BJ (cell line): Measurements from ENCODE around the gene BAD. TPM values are rescaled to one million over a fixed set of nuclear protein-coding genes. Genes with fewer than 3 reads are reported as not detected.

Experiments
- CTCF ChIA-PET: fragments of 350-600 bp; formaldehyde crosslinking; extraction: SDS; loops from one replicate; lab custom pipeline; 2021; ENCODE audit warnings: antibody characterized with exemption, inconsistent platforms; lab: Yijun Ruan, JAX
- POLR2A ChIA-PET: fragments of 300-600 bp; sonication (Branson Sonifier 250); formaldehyde crosslinking; extraction: SDS; loops from one replicate; lab custom pipeline; 2021; ENCODE audit warnings: antibody characterized with exemption; lab: Charles Lee
- DNase-seq: peaks from one replicate; pipeline ENCODE4 v3.0.0-alpha.2; 2011; ENCODE audit warnings: low read depth
- H3K27me3 ChIP-seq: 2 replicates; pipeline ENCODE4 v1.6.0; 2011; ENCODE audit warnings: low read length; ENCODE audit not compliant: control insufficient read depth, insufficient read depth
- H3K36me3 ChIP-seq: 2 replicates; pipeline ENCODE4 v1.5.1; 2011; ENCODE audit warnings: low read length; ENCODE audit not compliant: control insufficient read depth, insufficient read depth
- H3K4me3 ChIP-seq: 2 replicates; pipeline ENCODE4 v1.5.1; 2011; ENCODE audit warnings: low read depth, mild to moderate bottlenecking, control low read depth, low read length
- polyA plus RNA-seq: library from polyadenylated mRNA; depleted of rRNA; stranded (reverse); fragments of >200 nt; gene quantifications from 2 replicates; pipeline ENCODE4 v1.2.3, GENCODE V29; 2011
- TF ChIP-seq, protein P1 (sequence below): IDR thresholded peaks from 2 replicates; pipeline ENCODE4 v1.5.1; 2011; ENCODE audit warnings: low read depth, mild to moderate bottlenecking, control low read depth, inconsistent platforms, low read length, moderate library complexity; ENCODE audit not compliant: insufficient read depth

BAD gene
- polyA plus RNA-seq, 1 experiment, result 85.3 TPM

DNA sequence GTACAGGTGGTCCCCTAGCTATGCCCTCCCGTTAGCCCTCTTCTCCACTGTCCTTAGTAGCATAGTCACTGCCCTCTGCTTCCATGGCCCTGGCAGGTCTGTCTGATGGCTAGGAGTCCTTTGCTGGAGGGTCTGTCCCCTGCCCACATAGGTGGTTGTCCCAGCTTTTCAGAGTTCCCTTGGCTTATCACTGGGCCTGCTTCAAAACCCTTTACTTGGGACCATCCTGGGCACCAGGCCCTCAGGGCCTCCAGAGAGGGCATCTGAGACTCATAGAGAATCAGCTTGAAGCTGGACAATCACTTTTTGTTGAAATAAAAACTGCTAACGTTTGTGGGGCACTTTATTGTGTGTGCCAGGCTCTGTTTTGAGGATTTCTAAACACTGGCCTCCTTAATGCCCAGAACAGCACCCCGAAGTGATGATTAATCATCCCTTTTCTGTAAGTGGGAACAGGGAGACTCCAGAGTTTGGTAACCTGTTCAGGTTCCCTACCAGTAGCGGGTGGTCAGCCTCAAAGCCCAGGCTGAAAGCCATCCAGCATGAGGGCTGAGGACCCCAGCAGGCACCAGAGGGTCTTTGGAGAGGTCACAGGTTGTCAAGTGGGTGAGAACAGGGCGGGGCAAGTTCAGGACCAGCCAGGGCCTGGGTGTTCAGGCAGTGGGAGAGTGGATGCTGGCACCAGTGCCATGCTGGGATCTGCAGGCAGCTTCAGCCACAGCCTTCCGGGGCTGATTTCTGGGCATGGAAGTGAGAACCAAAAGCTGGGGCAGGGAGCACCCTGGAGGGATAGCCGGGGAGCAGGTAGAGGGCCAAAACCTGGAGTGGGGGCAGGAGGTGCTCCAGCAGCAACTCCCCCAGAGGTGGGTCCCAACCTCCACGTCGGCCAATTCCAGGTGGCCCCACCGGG is 6.1 kb upstream of the BAD start:
- peaks cover 28% of the 10 kb centered on the region for H3K27me3 ChIP-seq
- TF ChIP-seq, protein P1, sequence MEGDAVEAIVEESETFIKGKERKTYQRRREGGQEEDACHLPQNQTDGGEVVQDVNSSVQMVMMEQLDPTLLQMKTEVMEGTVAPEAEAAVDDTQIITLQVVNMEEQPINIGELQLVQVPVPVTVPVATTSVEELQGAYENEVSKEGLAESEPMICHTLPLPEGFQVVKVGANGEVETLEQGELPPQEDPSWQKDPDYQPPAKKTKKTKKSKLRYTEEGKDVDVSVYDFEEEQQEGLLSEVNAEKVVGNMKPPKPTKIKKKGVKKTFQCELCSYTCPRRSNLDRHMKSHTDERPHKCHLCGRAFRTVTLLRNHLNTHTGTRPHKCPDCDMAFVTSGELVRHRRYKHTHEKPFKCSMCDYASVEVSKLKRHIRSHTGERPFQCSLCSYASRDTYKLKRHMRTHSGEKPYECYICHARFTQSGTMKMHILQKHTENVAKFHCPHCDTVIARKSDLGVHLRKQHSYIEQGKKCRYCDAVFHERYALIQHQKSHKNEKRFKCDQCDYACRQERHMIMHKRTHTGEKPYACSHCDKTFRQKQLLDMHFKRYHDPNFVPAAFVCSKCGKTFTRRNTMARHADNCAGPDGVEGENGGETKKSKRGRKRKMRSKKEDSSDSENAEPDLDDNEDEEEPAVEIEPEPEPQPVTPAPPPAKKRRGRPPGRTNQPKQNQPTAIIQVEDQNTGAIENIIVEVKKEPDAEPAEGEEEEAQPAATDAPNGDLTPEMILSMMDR, result no peak
- POLR2A ChIA-PET, result no interaction called here
- H3K4me3 ChIP-seq, result no peak overlapping the region
- H3K36me3 ChIP-seq, result no peaks in the 10 kb centered on the region
- CTCF ChIA-PET, result interaction anchor here (1.0 to 9.2 kb wide), 2 partner anchors 12 to 19 kb away, joined by 3 to 88 read pairs; partner anchors contain the start of gene CATSPERZ
- DNase-seq, result no peak

DNA sequence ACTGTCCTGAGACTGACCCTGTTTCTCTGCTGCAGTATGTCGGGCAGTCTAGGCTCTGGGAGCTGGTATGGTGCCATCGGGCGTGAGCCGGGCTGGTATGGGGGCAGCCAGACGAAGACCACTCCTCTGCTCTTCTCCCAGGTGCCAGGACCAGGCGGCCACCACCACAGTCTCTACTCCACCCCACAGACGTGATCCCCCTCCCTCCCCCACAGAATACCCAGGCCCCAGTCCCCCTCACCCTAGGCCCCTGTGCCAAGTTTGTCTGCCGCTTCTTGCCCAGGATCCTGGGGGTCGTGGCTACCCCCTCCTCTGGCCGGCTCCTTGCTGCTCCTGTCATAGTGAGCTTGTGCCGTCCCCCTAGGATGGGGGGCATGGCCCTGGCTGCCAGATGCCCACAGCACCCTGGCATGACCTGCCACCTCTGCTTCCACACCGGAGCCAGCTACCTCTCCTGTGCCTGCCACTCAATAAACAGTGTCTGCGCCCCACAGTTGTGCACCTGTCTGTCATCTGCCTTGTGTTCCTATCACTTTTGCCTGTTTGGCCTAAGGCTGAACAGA is 4.6 kb upstream of the BAD start:
- ChIA-PET POLR2A (no interaction called here), CTCF (interaction anchor here (9.2 kb wide), 1 partner anchor 14 kb away, joined by 88 read pairs; the partner anchor contains the start of gene CATSPERZ)
- no peak overlapping the region for H3K4me3 ChIP-seq
- TF ChIP-seq, protein P1, result no peak
- H3K36me3 ChIP-seq, result no peaks in the 10 kb centered on the region
- H3K27me3 ChIP-seq, result peaks cover 22% of the 10 kb centered on the region
- no peak for DNase-seq

DNA sequence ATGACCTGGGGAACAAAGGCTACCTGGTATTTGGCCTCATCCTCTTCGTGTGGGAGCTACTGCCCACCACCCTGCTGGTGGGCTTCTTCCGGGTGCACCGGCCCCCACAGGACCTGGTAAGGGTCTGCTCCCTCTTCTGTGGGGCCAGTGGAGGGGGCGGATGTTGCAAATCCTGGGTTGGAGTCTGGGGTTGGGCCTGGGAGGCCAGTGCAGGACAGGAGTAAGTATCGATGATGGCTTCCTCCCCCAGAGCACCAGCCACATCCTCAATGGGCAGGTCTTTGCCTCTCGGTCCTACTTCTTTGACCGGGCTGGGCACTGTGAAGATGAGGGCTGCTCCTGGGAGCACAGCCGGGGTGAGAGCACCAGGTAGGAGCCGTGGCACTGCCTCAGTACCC is 3.9 kb upstream of the BAD start:
- TF ChIP-seq, protein P1, result no peak
- Histone ChIP-seq H3K36me3 (no peaks in the 10 kb centered on the region), H3K27me3 (peaks cover 20% of the 10 kb centered on the region), H3K4me3 (no peak overlapping the region)
- CTCF ChIA-PET, result interaction anchor here (0.5 to 9.2 kb wide), 3 partner anchors 9 to 36 kb away, joined by 3 to 88 read pairs (median 5); partner anchors contain the start of gene CATSPERZ
- no peak for DNase-seq
- POLR2A ChIA-PET, result no interaction called here

DNA sequence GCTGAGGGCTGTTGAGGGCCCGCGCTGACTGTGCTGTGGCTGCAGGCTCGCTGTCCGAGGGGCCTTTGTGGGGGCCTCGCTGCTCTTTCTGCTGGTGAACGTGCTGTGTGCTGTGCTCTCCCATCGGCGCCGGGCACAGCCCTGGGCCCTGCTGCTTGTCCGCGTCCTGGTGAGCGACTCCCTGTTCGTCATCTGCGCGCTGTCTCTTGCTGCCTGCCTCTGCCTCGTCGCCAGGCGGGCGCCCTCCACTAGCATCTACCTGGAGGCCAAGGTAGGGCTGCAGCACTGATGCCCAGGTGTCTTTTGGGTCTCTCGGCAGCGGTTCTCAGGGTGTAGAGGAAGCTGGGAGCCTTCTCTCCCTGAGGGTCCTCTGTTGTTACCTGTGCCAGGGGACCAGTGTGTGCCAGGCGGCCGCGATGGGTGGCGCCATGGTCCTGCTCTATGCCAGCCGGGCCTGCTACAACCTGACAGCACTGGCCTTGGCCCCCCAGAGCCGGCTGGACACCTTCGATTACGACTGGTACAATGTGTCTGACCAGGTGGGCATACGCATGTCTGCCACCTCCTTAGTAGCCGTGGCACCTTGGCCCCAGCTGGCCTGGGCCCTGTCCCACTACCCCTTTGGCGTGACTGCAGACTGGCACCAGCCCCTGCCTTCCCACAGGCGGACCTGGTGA is 3.3 kb upstream of the BAD start:
- ChIA-PET CTCF (interaction anchor here (0.5 to 9.2 kb wide), 3 partner anchors 9 to 36 kb away, joined by 3 to 88 read pairs (median 5); partner anchors contain the start of gene CATSPERZ), POLR2A (no interaction called here)
- H3K4me3 ChIP-seq, result no peak overlapping the region
- TF ChIP-seq, protein P1, result no peak
- 0 out of 2 replicates have a peak, but pooled peaks cover 1% of the 10 kb centered on the region for H3K36me3 ChIP-seq
- DNase-seq, result no peak
- peaks cover 15% of the 10 kb centered on the region for H3K27me3 ChIP-seq

DNA sequence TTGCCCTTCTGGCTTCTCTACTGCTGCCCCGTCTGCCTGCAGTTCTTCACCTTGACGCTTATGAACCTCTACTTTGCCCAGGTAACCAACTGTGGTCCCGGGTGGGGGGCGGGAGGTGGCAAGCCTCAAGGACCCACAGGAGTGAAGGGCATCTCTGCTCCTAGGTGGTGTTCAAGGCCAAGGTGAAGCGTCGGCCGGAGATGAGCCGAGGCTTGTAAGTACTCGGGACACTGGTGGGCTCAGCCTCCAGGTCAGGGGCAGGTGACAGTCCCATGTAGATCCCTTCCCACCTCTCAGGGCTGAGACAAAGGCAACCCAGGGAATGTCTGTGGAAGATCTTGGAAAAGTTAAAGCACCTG is 2.3 kb upstream of the BAD start:
- Histone ChIP-seq H3K4me3 (no peak overlapping the region), H3K36me3 (0 out of 2 replicates have a peak, but pooled peaks cover 1% of the 10 kb centered on the region), H3K27me3 (peaks cover 10% of the 10 kb centered on the region)
- TF ChIP-seq, protein P1, result no peak
- no peak for DNase-seq
- POLR2A ChIA-PET, result no interaction called here
- CTCF ChIA-PET, result interaction anchor here (9.2 kb wide), 1 partner anchor 16 kb away, joined by 88 read pairs; the partner anchor contains the start of gene CATSPERZ
